HG03097 (cell line): ENCODE results near the gene TBC1D1.

Source experiments
- ATAC-seq: cut with Tn5 transposase; IDR thresholded peaks from one replicate; pipeline ENCODE4 v1.9.1; 2021; ENCODE audit not compliant: unreplicated experiment, low FRiP score

TBC1D1 gene

GRCh38 chr4:37983951-37984350 is 93.1 kb downstream of the TBC1D1 start:
- ATAC-seq: no peak

- no peak for ATAC-seq
Observed at GRCh38 chr4:37985730-37986275, 94.9 kb downstream of the TBC1D1 start.

GRCh38 chr4:37988670-37989069 is 97.8 kb downstream of the TBC1D1 start:
- ATAC-seq: no peak

GRCh38 chr4:37989398-37990260 is 98.7 kb downstream of the TBC1D1 start:
- ATAC-seq: no peak

- no peak for ATAC-seq
Observed at GRCh38 chr4:37990731-37991245, 99.9 kb downstream of the TBC1D1 start.

GRCh38 chr4:37991623-37992410 is 100.9 kb downstream of the TBC1D1 start:
- no peak for ATAC-seq

- ATAC-seq: no peak
Observed at GRCh38 chr4:37993806-37994205, 102.9 kb downstream of the TBC1D1 start.

GRCh38 chr4:37994569-37994968 is 103.7 kb downstream of the TBC1D1 start:
- ATAC-seq: no peak

- no peak for ATAC-seq
Observed at GRCh38 chr4:37995299-37995821, 104.5 kb downstream of the TBC1D1 start.

GRCh38 chr4:37995981-37996775 is 105.3 kb downstream of the TBC1D1 start:
- ATAC-seq: no peak

- ATAC-seq: no peak
Observed at GRCh38 chr4:37998226-37998625, 107.3 kb downstream of the TBC1D1 start.

GRCh38 chr4:37999000-37999716 is 108.3 kb downstream of the TBC1D1 start:
- ATAC-seq: no peak

GRCh38 chr4:37999965-38000364 is 109.1 kb downstream of the TBC1D1 start:
- no peak for ATAC-seq

- ATAC-seq: no peak
Observed at GRCh38 chr4:38001927-38002326, 111.0 kb downstream of the TBC1D1 start.

GRCh38 chr4:38002451-38003071 is 111.7 kb downstream of the TBC1D1 start:
- ATAC-seq: no peak

GRCh38 chr4:38003102-38003501 is 112.2 kb downstream of the TBC1D1 start:
- no peak for ATAC-seq

- no peak for ATAC-seq
Observed at GRCh38 chr4:38003628-38004027, 112.7 kb downstream of the TBC1D1 start.

- no peak for ATAC-seq
Observed at GRCh38 chr4:38004062-38004461, 113.2 kb downstream of the TBC1D1 start.

- ATAC-seq: no peak
Observed at GRCh38 chr4:38004887-38005286, 114.0 kb downstream of the TBC1D1 start.
